Measurements from ENCODE around the gene TMEM53. TPM values are rescaled to one million over a fixed set of nuclear protein-coding genes. Genes with fewer than 3 reads are reported as not detected.

TMEM53 gene
- total RNA-seq, 1 donor from 2014 or later, result 6.3 TPM

- DNase-seq (ENCODE audit: low read depth), result no peak
- no peak for TF ChIP-seq CTCF (conservative IDR thresholded peaks at IDR 0.05; ENCODE audit: low read depth, low read length)
Observed at GRCh38 chr1:44631333-44631646, 43.0 kb downstream of the TMEM53 start.

GRCh38 chr1:44630116-44630515 lies 44.2 kb downstream of the TMEM53 start:
- DNase-seq (ENCODE audit: low read depth), result no peak
- TF ChIP-seq CTCF (conservative IDR thresholded peaks at IDR 0.05; ENCODE audit: low read depth, low read length), result no peak
- H3K4me3 ChIP-seq (ENCODE audit: low read depth, low read length), result no peak overlapping the region

More at GRCh38 chr1:44631333-44631646, 43.0 kb downstream of the TMEM53 start:
- peak overlapping the region; percentile 72 for H3K4me3 ChIP-seq (ENCODE audit: low read depth, low read length)

- DNase-seq (ENCODE audit: low read depth), result peak; percentile 74
- no peak overlapping the region for H3K4me3 ChIP-seq (ENCODE audit: low read depth, low read length)
- TF ChIP-seq CTCF (conservative IDR thresholded peaks at IDR 0.05; ENCODE audit: low read depth, low read length), result no peak
Observed at GRCh38 chr1:44628962-44629756, 45.1 kb downstream of the TMEM53 start.

- H3K4me3 ChIP-seq (ENCODE audit: low read depth, low read length), result no peak overlapping the region
- DNase-seq (ENCODE audit: low read depth), result no peak
- TF ChIP-seq CTCF (conservative IDR thresholded peaks at IDR 0.05; ENCODE audit: low read depth, low read length), result no peak
Observed at GRCh38 chr1:44625348-44625747, 48.9 kb downstream of the TMEM53 start.

- TF ChIP-seq CTCF (conservative IDR thresholded peaks at IDR 0.05; ENCODE audit: low read depth, low read length), result no peak
- DNase-seq (ENCODE audit: low read depth), result no peak
Observed at GRCh38 chr1:44624268-44624901, 49.9 kb downstream of the TMEM53 start.

GRCh38 chr1:44621841-44622286 lies 52.4 kb downstream of the TMEM53 start:
- no peak for TF ChIP-seq CTCF (conservative IDR thresholded peaks at IDR 0.05; ENCODE audit: low read depth, low read length)
- H3K4me3 ChIP-seq (ENCODE audit: low read depth, low read length), result no peak overlapping the region
- DNase-seq (ENCODE audit: low read depth), result no peak

More at GRCh38 chr1:44624268-44624901, 49.9 kb downstream of the TMEM53 start:
- no peak overlapping the region for H3K4me3 ChIP-seq (ENCODE audit: low read depth, low read length)
